Upper lobe of left lung (tissue), 4 donors: Measurements from ENCODE around the gene MTMR8.

Source experiments
- CTCF ChIP-seq, 6 experiments: fragments of 450-650 bp in 4 of 6; fragments of 200-600 bp in 2 of 6; sonication (generic) in 2 of 6; IDR thresholded peaks; one replicate each; pipeline ENCODE4 v1.5.1; 2016 to 2019; ENCODE audit warnings: antibody characterized with exemption in 6 of 6
- POLR2A ChIP-seq, 4 donors: fragments of 450-650 bp; IDR thresholded peaks; one replicate each; pipeline ENCODE4 v1.5.1; 2016 to 2017; ENCODE audit warnings: antibody characterized with exemption in 4 of 4, mild to moderate bottlenecking in 2 of 4

- TF ChIP-seq CTCF (IDR thresholded peaks at IDR 0.05) (no peak), POLR2A (IDR thresholded peaks at IDR 0.05) (no peak)
Measured at GRCh38 chrX:64427787-64428186, 32.5 kb upstream of the MTMR8 start.
